DOHH2 (cell line): Measurements from ENCODE around the gene PLEKHG5.

ENCODE experiments used
- CTCF ChIP-seq: fragments of 200-600 bp; sonication (generic); IDR thresholded peaks from one replicate; pipeline ENCODE4 v1.5.1; 2014; ENCODE audit warnings: antibody characterized with exemption, mild to moderate bottlenecking, low read depth, low read length; ENCODE audit not compliant: poor library complexity, severe bottlenecking
- EZH2phosphoT487 ChIP-seq: fragments of 200-600 bp; sonication (generic); IDR thresholded peaks from 2 replicates; pipeline ENCODE4 v1.6.1; 2017; ENCODE audit warnings: borderline replicate concordance, mild to moderate bottlenecking, antibody characterized with exemption, low read length, moderate library complexity, mixed read lengths

DNA sequence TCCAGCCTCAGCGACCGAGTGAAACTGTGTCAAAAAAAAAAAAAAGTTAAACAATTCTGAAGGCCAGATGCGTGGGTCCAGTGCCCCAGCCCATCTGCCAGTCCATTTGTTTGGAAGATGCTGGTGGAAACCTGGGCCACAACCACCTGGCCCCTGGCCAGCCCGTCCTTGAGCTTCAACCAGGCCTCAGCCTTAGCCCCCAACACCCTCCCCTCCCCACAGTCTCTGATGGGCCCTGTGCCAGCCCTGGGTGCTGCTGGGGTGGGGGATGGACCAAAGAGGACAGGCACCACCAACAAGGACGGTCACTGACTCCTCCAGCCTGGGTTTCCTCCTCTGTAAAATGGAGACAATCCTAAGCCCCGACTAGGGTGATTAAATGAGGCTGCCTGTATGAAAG is 19.6 kb upstream of the PLEKHG5 start:
- no peak for TF ChIP-seq CTCF
- TF ChIP-seq EZH2phosphoT487, result no peak
